ENCODE data around the gene ACLY.

The ACLY gene

GRCh38 chr17:41962768-41963434 is 44.1 kb upstream of the ACLY start:
- peak; percentile 86 for DNase-seq (ENCODE audit: low spot score)
- in situ Hi-C loops (cut with MboI; ENCODE audit: low sequenced_read_pairs, unreplicated experiment) = loop anchor here (10.0 kb wide), 1 partner anchor 152 kb away; the partner anchor contains the start of gene DHX58
- TF ChIP-seq CTCF (IDR thresholded peaks at IDR 0.05; ENCODE audit: borderline replicate concordance, control extremely low read depth, extremely low read depth, insufficient read depth, missing control alignments) = peak; percentile 96

GRCh38 chr17:41962111-41962510 is 43.4 kb upstream of the ACLY start:
- in situ Hi-C loops (cut with MboI; ENCODE audit: low sequenced_read_pairs, unreplicated experiment) = loop anchor here (10.0 kb wide), 1 partner anchor 153 kb away; the partner anchor contains the start of gene DHX58
- DNase-seq (ENCODE audit: low spot score) = no peak
- no peak for TF ChIP-seq CTCF (IDR thresholded peaks at IDR 0.05; ENCODE audit: borderline replicate concordance, control extremely low read depth, extremely low read depth, insufficient read depth, missing control alignments)

- no peak for TF ChIP-seq CTCF (IDR thresholded peaks at IDR 0.05; ENCODE audit: borderline replicate concordance, control extremely low read depth, extremely low read depth, insufficient read depth, missing control alignments)
- peak; percentile 65 for DNase-seq (ENCODE audit: low spot score)
- in situ Hi-C loops (cut with MboI; ENCODE audit: low sequenced_read_pairs, unreplicated experiment) = loop anchor here (10.0 kb wide), 1 partner anchor 155 kb away; the partner anchor contains the start of gene DHX58
Measured at GRCh38 chr17:41959336-41960095, 40.8 kb upstream of the ACLY start.

- in situ Hi-C loops (cut with MboI; ENCODE audit: low sequenced_read_pairs, unreplicated experiment) = no loop called here
- no peak for TF ChIP-seq CTCF (IDR thresholded peaks at IDR 0.05; ENCODE audit: borderline replicate concordance, control extremely low read depth, extremely low read depth, insufficient read depth, missing control alignments)
- DNase-seq (ENCODE audit: low spot score) = no peak
Measured at GRCh38 chr17:41959030-41959335, 40.2 kb upstream of the ACLY start.

- TF ChIP-seq CTCF (IDR thresholded peaks at IDR 0.05; ENCODE audit: borderline replicate concordance, control extremely low read depth, extremely low read depth, insufficient read depth, missing control alignments) = no peak
- in situ Hi-C loops (cut with MboI; ENCODE audit: low sequenced_read_pairs, unreplicated experiment) = no loop called here
- no peak for DNase-seq (ENCODE audit: low spot score)
Measured at GRCh38 chr17:41957869-41958439, 39.2 kb upstream of the ACLY start.

- DNase-seq (ENCODE audit: low spot score) = no peak
- in situ Hi-C loops (cut with MboI; ENCODE audit: low sequenced_read_pairs, unreplicated experiment) = no loop called here
- no peak for TF ChIP-seq CTCF (IDR thresholded peaks at IDR 0.05; ENCODE audit: borderline replicate concordance, control extremely low read depth, extremely low read depth, insufficient read depth, missing control alignments)
Measured at GRCh38 chr17:41957031-41957868, 38.5 kb upstream of the ACLY start.
